NCI-H774 (cell line): ENCODE results near the gene RTKN.
"Not testable (repeated sequence)": the region's sequence is repeated elsewhere in the genome, so short reads cannot be mapped to it uniquely, and the experiment has no call there.

Source experiments
- DNase-seq: peaks from one replicate; lab custom pipeline; 2025; lab: John Stamatoyannopoulos, UW

Gene RTKN

DNA sequence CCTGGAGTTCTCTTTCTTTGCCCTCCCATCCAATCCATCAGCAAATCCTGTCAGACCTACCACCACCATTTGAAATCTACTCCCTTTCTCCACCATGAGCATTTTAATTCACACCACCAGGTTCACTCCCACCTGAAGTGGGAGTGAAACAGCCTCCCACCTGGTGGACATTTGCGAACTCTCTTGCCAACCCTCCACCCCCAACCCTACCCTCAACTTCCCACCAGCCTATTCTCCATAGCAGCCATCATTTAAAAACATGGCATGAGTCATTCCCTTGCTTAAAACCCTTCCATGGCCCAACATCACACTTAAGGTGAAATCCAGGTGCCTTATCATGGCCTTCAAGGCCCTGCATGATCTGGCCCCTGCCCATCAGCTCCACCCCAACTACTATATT, 3.5 kb downstream of the RTKN start:
- no peak for DNase-seq

GRCh38 chr2:74436848-74437695, 4.7 kb downstream of the RTKN start:
- no peak for DNase-seq

DNA sequence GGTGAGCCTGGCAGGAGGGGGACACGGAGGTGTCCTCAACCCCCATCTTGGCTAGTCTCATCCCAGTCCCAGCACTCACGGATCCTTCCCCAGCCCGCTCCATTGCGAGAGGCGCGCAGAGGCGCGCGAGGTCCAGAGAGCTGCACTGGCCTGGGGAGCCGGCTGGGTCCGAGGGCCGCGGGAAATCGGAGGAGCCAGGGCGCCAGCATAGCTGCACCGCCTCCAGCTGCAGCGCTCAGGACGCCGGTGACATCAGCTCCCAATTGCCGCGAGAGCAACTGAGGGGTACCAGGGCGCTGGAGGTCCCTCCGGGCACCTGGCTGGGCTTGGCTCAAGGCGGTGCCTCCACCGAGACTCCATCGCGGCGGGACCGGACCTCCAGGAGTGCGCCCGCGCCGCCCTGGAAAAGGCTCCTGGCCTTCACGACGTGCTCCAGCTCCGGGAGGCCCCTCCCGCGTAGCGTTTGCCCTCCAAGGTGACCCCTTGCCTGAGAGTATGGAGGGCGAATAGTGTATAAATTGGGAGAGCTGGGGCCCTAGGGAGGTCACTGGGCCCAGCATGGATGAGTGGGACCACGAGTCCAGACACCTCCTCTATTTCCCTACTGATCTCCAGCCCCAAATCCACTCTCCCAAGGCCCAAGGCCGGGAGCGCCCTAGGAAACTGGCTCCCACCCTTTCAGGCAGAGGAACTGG, 5.5 kb downstream of the RTKN start:
- DNase-seq, result no peak

DNA sequence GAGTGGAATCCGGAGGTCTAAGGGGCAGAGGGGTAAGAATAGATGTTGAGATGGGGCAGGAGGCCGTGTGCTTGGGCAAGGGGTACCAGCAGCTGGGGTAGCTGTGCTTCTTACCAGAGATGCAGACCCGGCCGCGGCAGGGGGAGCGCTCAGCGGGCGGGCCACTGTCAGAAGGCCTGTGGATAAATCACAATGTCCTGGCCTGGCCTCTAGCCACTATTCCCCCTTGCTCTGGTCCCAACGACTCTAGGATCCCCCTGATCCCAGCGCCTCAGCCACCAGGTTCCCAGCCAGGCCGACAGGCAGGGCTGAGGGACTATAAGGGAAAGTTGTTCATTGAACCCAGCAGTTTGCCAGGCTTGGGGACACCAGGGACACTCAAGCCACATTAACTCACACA, 11.2 kb downstream of the RTKN start:
- no peak for DNase-seq

- no peak for DNase-seq
These were observed 12.0 kb downstream of the RTKN start for GRCh38 chr2:74429487-74430451.

GRCh38 chr2:74428675-74429074, 13.1 kb downstream of the RTKN start:
- DNase-seq, result no peak

GRCh38 chr2:74427551-74427950, 14.2 kb downstream of the RTKN start:
- no peak for DNase-seq

DNA sequence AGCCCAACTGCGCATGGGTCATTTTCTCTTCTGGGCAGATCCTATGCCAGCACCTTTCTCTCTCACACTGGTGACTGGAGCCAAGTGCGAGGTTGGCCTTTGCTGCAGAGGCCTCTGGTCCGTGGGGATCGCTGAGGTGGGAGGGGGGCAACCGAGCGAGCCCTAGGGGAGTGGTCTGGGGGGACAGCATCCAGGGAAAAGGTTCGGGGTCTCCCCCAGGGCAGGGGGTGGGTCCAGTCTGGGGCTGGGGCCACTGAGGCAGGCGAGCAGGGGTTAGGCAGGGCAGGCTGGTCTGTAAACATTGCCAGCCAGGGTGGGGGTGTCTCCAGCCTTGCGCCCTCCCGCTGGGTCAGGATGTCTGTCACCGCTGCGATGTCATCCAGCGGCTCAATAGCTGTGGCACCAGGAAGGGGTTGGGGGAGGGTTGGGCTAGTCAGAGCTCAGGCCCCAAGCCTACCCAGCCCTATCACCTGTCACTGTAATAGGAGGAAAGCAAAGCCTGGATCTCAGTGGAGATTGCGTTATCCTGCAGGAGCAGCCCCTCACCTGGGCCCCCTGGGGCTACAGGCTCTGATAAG, 15.5 kb downstream of the RTKN start:
- DNase-seq, result no peak

DNA sequence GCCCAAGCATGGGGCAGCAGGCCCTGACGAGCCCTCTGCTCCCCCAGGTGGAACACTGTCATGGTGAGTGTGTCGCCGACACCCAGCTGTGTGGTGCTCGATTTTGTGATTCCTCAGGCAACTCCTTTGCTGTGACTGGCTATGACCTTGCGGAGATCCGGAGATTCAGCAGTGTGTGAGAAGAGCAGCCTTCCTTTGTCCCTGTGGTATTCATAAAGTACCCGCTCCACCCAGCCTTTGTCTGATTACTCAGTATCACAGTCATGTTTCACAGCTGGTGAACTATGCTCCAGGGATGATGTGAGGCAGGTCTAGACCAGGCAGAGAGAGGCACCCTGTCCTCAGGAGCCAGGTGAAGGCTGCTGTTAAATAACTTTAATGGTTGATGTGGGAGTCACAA, 16.2 kb downstream of the RTKN start:
- no peak for DNase-seq

DNA sequence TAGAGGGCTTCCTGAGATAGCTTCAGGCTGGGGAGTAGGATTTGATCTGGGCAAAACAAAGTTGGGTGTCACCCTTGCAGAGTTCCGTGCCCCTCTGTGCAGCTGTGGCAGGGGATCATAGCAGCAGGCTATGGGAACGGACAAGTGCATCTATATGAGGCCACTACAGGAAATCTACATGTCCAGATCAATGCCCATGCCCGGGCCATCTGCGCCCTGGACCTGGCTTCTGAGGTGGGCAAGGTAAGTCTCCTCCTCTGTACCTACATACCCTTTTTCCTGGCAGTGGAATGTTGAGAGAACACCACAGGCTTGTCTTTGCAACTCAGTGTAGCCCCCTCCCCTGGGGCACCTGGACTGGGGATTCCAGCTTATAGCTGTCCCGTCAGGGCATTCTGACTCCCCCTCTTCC, 16.7 kb downstream of the RTKN start:
- no peak for DNase-seq

DNA sequence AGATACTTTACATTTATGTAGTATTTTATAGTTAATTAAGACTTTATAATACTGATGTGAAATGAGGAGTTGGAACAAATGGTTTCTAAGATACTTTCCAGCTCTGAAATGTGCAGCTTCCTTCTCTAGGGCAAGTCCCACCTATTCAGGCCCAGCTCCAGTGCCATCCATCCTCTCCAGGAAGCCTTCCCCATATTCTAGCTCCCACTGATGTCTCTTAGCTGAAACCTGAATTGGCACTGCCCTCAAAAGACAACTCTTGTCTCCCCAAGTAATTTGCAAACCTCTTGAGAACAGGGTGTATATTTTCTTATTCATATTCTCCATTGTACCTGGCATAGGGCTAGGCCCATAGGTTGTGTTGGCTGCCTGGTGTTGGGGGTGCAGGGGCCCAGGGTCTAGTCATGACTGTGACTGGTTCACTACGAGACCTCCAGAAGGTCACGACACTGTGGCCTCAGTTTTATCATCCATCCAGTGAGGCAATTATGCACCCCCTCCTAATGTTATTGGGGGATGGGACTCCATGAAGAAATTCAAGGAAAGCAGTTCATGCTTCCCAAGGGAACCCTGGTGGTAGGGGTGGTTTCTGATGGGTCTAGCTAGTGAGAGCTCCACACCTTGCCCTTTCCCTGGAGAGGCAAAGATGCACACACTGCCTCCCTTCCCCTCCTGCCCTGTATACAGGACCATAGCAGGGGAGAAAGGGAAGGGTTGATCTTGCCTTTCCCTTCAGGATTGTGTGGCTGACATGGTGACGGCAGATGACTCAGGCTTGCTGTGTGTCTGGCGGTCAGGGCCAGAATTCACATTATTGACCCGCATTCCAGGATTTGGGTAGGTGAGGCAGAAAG, 17.4 kb downstream of the RTKN start:
- no peak for DNase-seq

GRCh38 chr2:74423231-74424095, 18.3 kb downstream of the RTKN start:
- no peak for DNase-seq

GRCh38 chr2:74421221-74421870, 20.4 kb downstream of the RTKN start, which contains the start of the genes C2orf81 and WDR54:
Gene C2orf81, minus strand, starts transcription at chr2:74421619. Its CDS starts 59 bp downstream, at chr2:74421560.
Gene WDR54, plus strand, starts transcription at chr2:74421730. Its CDS starts 424 bp downstream, at chr2:74422154.
- DNase-seq, result peak; percentile 90

DNA sequence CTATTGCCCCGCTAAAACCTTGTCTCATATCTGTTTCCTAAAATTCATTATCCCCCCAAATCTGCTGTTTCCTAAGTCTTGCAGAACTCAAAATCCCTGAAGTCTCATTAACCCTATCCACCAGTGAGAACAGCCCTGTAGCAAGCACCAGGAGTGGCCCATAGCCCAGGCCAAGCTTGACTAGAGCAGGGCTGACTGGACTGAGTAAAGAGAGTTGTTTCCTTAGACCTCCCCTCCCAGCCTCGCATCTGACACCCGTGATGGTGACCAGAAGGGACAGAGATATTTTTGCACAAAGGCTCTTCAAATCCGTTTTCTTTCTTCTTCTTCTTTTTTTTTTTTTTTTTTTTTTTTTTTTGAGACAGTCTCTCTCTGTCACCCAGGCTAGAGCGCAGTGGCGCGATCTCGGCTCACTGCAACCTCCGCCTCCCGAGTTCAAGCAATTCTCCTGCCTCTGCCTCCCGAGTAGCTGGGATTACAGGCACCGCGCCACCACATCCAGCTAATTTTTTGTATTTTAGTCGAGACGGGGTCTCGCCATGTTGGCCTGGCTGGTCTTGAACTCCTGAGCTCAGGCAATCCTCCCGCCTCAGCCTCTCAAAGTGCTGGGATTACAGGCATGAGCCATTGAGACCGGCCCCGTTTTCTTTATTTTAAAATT, 21.2 kb downstream of the RTKN start:
- DNase-seq, result not testable (repeated sequence)

DNA sequence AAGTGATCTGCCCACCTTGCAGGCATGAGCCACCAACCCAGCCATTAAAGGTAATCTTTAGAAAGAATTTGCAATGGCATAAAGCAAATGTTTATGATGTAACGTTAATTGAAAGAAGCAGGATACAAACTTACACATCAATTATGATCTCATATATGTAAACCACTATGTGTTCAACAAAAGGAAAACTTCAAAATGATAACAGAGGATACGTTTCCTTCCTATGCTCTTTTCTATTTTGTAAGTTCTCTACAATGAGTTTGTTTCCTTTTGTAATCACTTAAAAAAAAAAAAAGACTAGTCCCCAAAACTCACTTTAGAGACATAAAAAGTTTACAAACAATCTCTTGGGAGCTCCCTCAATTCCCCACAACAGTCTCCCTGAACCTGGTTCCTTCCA, 21.7 kb downstream of the RTKN start:
- DNase-seq, result no peak

GRCh38 chr2:74419345-74419744, 22.4 kb downstream of the RTKN start:
- no peak for DNase-seq

- DNase-seq, result no peak
These were observed 23.4 kb downstream of the RTKN start for GRCh38 chr2:74418312-74418711.

GRCh38 chr2:74417763-74418162, 24.0 kb downstream of the RTKN start:
- DNase-seq, result no peak

GRCh38 chr2:74417197-74417596, 24.5 kb downstream of the RTKN start:
- DNase-seq, result no peak
